SK-N-SH treated with all-trans-retinoic acid at 6 μM for 48 hours (cell line): ENCODE results near the gene RGS6.

Source experiments
- ATAC-seq: fragments of 200-7000 bp; cut with Tn5 transposase; 3 replicates; pipeline ENCODE4 v1.9.1; 2020; ENCODE audit warnings: mild to moderate bottlenecking, moderate library complexity
- CSDC2 ChIP-seq: fragments of 250-450 bp; sonication (Bioruptor Pico); IDR thresholded peaks from 2 replicates; pipeline ENCODE4 v1.5.0; 2020; ENCODE audit warnings: mild to moderate bottlenecking, moderate library complexity
- CSRNP3 ChIP-seq: fragments of 250-450 bp; sonication (Bioruptor Pico); IDR thresholded peaks from 2 replicates; pipeline ENCODE4 v1.5.1; 2021; ENCODE audit warnings: mild to moderate bottlenecking, moderate library complexity
- ESRRG ChIP-seq: fragments of 250-450 bp; sonication (Bioruptor Pico); IDR thresholded peaks from 2 replicates; pipeline ENCODE4 v1.6.1; 2021; ENCODE audit warnings: mild to moderate bottlenecking
- GLIS3 ChIP-seq: fragments of 250-450 bp; sonication (Bioruptor Pico); IDR thresholded peaks from 2 replicates; pipeline ENCODE4 v1.5.0; 2020; ENCODE audit warnings: mild to moderate bottlenecking, moderate library complexity
- ISL1 ChIP-seq: fragments of 250-450 bp; sonication (Bioruptor Pico); IDR thresholded peaks from 2 replicates; pipeline ENCODE4 v2.1.2; 2022; ENCODE audit warnings: mild to moderate bottlenecking, moderate library complexity
- OSR1 ChIP-seq: fragments of 250-450 bp; sonication (Bioruptor Pico); IDR thresholded peaks from 2 replicates; pipeline ENCODE4 v1.8.0; 2022; ENCODE audit warnings: moderate library complexity, mild to moderate bottlenecking, inconsistent platforms
- POU6F1 ChIP-seq: fragments of 250-450 bp; sonication (Bioruptor Pico); IDR thresholded peaks from 2 replicates; pipeline ENCODE4 v1.8.0; 2021; ENCODE audit warnings: low read depth, mild to moderate bottlenecking, moderate library complexity, borderline replicate concordance
- PPARA ChIP-seq: fragments of 250-450 bp; sonication (Bioruptor Pico); IDR thresholded peaks from 2 replicates; pipeline ENCODE4 v1.5.0; 2020; ENCODE audit warnings: mild to moderate bottlenecking, borderline replicate concordance
- RARB ChIP-seq: fragments of 250-450 bp; sonication (Bioruptor Pico); IDR thresholded peaks from 2 replicates; pipeline ENCODE4 v1.8.0; 2021; ENCODE audit warnings: mild to moderate bottlenecking, moderate library complexity
- SNAI2 ChIP-seq: fragments of 250-450 bp; sonication (Bioruptor Pico); IDR thresholded peaks from 2 replicates; pipeline ENCODE4 v1.5.0; 2020; ENCODE audit warnings: mild to moderate bottlenecking, moderate library complexity
- TCF4 ChIP-seq: fragments of 250-450 bp; sonication (Bioruptor Pico); IDR thresholded peaks from 2 replicates; pipeline ENCODE4 v1.8.0; 2021; ENCODE audit warnings: mild to moderate bottlenecking, moderate library complexity, borderline replicate concordance
- TOX ChIP-seq: fragments of 250-450 bp; sonication (Bioruptor Pico); IDR thresholded peaks from 2 replicates; pipeline ENCODE4 v1.8.0; 2021; ENCODE audit warnings: mild to moderate bottlenecking, moderate library complexity, borderline replicate concordance
- ZFP3 ChIP-seq: fragments of 250-450 bp; sonication (Bioruptor Pico); IDR thresholded peaks from 2 replicates; pipeline ENCODE4 v1.5.0; 2020; ENCODE audit warnings: mild to moderate bottlenecking, moderate library complexity
- ZFP30 ChIP-seq: fragments of 450-650 bp; formaldehyde crosslinking; IDR thresholded peaks from 2 replicates; pipeline ENCODE4 v1.5.0; 2022; ENCODE audit warnings: mild to moderate bottlenecking, moderate library complexity
- ZNF565 ChIP-seq: fragments of 450-650 bp; formaldehyde crosslinking; conservative IDR thresholded peaks from 2 replicates; pipeline ENCODE4 v1.5.0; 2020; ENCODE audit warnings: low read depth, mild to moderate bottlenecking, moderate library complexity
- ZNF70 ChIP-seq: fragments of 450-650 bp; formaldehyde crosslinking; IDR thresholded peaks from 2 replicates; pipeline ENCODE4 v1.5.0; 2020; ENCODE audit warnings: mild to moderate bottlenecking, moderate library complexity
- ZNF8 ChIP-seq: fragments of 450-650 bp; formaldehyde crosslinking; IDR thresholded peaks from 2 replicates; pipeline ENCODE4 v1.5.0; 2020; ENCODE audit warnings: mild to moderate bottlenecking, moderate library complexity
- TF ChIP-seq, protein P1 (sequence below): fragments of 250-450 bp; sonication (Bioruptor Pico); IDR thresholded peaks from 2 replicates; pipeline ENCODE4 v1.5.1; 2020; ENCODE audit warnings: low read depth, mild to moderate bottlenecking, moderate library complexity
- TF ChIP-seq, protein P2 (sequence below): fragments of 250-450 bp; sonication (Bioruptor Pico); IDR thresholded peaks from 2 replicates; pipeline ENCODE4 v1.5.0; 2020; ENCODE audit warnings: mild to moderate bottlenecking, moderate library complexity
- TF ChIP-seq, protein P3 (sequence below): fragments of 250-450 bp; sonication (Bioruptor Pico); IDR thresholded peaks from 2 replicates; pipeline ENCODE4 v1.8.0; 2020; ENCODE audit warnings: mild to moderate bottlenecking, moderate library complexity, borderline replicate concordance

Gene RGS6

GRCh38 chr14:72247896-72248465 is 315.8 kb downstream of the RGS6 start:
- no peak for ATAC-seq
- no peak for TF ChIP-seq RARB (CRISPR knock-in tag)
- TF ChIP-seq ZNF565, result no peak
- no peak for TF ChIP-seq SNAI2 (CRISPR knock-in tag)
- TF ChIP-seq, protein P1, sequence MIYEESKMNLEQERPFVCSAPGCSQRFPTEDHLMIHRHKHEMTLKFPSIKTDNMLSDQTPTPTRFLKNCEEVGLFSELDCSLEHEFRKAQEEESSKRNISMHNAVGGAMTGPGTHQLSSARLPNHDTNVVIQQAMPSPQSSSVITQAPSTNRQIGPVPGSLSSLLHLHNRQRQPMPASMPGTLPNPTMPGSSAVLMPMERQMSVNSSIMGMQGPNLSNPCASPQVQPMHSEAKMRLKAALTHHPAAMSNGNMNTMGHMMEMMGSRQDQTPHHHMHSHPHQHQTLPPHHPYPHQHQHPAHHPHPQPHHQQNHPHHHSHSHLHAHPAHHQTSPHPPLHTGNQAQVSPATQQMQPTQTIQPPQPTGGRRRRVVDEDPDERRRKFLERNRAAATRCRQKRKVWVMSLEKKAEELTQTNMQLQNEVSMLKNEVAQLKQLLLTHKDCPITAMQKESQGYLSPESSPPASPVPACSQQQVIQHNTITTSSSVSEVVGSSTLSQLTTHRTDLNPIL, result no peak
- TF ChIP-seq, protein P2, sequence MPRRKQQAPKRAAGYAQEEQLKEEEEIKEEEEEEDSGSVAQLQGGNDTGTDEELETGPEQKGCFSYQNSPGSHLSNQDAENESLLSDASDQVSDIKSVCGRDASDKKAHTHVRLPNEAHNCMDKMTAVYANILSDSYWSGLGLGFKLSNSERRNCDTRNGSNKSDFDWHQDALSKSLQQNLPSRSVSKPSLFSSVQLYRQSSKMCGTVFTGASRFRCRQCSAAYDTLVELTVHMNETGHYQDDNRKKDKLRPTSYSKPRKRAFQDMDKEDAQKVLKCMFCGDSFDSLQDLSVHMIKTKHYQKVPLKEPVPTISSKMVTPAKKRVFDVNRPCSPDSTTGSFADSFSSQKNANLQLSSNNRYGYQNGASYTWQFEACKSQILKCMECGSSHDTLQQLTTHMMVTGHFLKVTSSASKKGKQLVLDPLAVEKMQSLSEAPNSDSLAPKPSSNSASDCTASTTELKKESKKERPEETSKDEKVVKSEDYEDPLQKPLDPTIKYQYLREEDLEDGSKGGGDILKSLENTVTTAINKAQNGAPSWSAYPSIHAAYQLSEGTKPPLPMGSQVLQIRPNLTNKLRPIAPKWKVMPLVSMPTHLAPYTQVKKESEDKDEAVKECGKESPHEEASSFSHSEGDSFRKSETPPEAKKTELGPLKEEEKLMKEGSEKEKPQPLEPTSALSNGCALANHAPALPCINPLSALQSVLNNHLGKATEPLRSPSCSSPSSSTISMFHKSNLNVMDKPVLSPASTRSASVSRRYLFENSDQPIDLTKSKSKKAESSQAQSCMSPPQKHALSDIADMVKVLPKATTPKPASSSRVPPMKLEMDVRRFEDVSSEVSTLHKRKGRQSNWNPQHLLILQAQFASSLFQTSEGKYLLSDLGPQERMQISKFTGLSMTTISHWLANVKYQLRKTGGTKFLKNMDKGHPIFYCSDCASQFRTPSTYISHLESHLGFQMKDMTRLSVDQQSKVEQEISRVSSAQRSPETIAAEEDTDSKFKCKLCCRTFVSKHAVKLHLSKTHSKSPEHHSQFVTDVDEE, result no peak
- no peak for TF ChIP-seq ESRRG (CRISPR knock-in tag)
- TF ChIP-seq ZNF8 (CRISPR knock-in tag), result no peak
- no peak for TF ChIP-seq ZFP3
- TF ChIP-seq GLIS3 (CRISPR knock-in tag), result no peak
- TF ChIP-seq, protein P3, sequence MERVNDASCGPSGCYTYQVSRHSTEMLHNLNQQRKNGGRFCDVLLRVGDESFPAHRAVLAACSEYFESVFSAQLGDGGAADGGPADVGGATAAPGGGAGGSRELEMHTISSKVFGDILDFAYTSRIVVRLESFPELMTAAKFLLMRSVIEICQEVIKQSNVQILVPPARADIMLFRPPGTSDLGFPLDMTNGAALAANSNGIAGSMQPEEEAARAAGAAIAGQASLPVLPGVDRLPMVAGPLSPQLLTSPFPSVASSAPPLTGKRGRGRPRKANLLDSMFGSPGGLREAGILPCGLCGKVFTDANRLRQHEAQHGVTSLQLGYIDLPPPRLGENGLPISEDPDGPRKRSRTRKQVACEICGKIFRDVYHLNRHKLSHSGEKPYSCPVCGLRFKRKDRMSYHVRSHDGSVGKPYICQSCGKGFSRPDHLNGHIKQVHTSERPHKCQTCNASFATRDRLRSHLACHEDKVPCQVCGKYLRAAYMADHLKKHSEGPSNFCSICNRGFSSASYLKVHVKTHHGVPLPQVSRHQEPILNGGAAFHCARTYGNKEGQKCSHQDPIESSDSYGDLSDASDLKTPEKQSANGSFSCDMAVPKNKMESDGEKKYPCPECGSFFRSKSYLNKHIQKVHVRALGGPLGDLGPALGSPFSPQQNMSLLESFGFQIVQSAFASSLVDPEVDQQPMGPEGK (CRISPR knock-in tag), result no peak
- TF ChIP-seq POU6F1 (CRISPR knock-in tag), result no peak
- TF ChIP-seq CSRNP3 (CRISPR knock-in tag), result no peak
- no peak for TF ChIP-seq ISL1 (CRISPR knock-in tag)
- no peak for TF ChIP-seq TCF4
- no peak for TF ChIP-seq ZFP30
- no peak for TF ChIP-seq OSR1 (CRISPR knock-in tag)
- no peak for TF ChIP-seq TOX
- no peak for TF ChIP-seq CSDC2 (CRISPR knock-in tag)
- no peak for TF ChIP-seq PPARA (CRISPR knock-in tag)
- TF ChIP-seq ZNF70, result no peak

DNA sequence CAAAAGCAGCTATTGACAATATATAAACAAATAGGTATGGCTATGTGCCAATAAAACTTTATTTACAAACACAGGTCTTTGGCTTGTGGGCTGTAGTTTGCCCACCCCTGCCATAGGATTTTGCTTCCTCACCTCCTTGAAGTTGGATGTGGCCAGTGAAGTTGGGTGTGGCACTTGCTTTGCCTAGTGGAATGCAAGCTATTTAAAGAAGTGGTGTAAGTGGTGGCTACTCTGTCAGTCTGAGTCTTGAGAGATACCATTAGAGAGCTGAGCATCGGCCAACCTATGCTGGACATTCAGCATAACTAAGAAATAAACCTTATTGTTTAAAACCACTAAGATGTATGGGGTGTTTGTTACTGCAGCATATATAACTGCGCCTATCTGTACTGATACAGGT is 321.3 kb downstream of the RGS6 start:
- no peak for ATAC-seq
- TF ChIP-seq ESRRG (CRISPR knock-in tag), result no peak
- TF ChIP-seq CSDC2 (CRISPR knock-in tag), result no peak
- TF ChIP-seq TCF4, result no peak
- TF ChIP-seq, protein P2, result no peak
